GM12892 (cell line): Measurements from ENCODE around the gene FAM181B.

Experiments
- DNase-seq: peaks from one replicate; pipeline ENCODE4 v3.0.0; 2011; ENCODE audit not compliant: insufficient read length
- FAIRE-seq: peaks from 2 replicates; lab custom pipeline; 2011; peaks lifted over from hg19 to GRCh38; lab: Jason Lieb, UNC
- POLR2A ChIP-seq: IDR thresholded peaks from 2 replicates; pipeline ENCODE4 v1.6.1; 2011; ENCODE audit warnings: low read depth, low read length, control low read depth
- POLR2AphosphoS5 ChIP-seq: IDR thresholded peaks from 2 replicates; pipeline ENCODE4 v1.6.1; 2011; ENCODE audit warnings: low read depth, low read length, control low read depth
- TAF1 ChIP-seq: IDR thresholded peaks from 2 replicates; pipeline ENCODE4 v1.6.1; 2011; ENCODE audit warnings: low read depth, mild to moderate bottlenecking, control low read depth, low read length, borderline replicate concordance

The FAM181B gene

GRCh38 chr11:82724026-82724425 lies 9.6 kb downstream of the FAM181B start:
- no peak for TF ChIP-seq POLR2A
- no peak for TF ChIP-seq TAF1
- no peak for TF ChIP-seq POLR2AphosphoS5
- FAIRE-seq: no peak
- no peak for DNase-seq

GRCh38 chr11:82722231-82722630 lies 11.4 kb downstream of the FAM181B start:
- DNase-seq: no peak
- no peak for FAIRE-seq
- TF ChIP-seq POLR2A: no peak
- no peak for TF ChIP-seq POLR2AphosphoS5
- TF ChIP-seq TAF1: no peak

GRCh38 chr11:82720267-82721065 lies 13.2 kb downstream of the FAM181B start:
- DNase-seq: no peak
- FAIRE-seq: no peak
- TF ChIP-seq TAF1 (no peak), POLR2AphosphoS5 (no peak), POLR2A (no peak)

- FAIRE-seq: no peak
- no peak for TF ChIP-seq TAF1
- no peak for TF ChIP-seq POLR2AphosphoS5
- no peak for TF ChIP-seq POLR2A
- no peak for DNase-seq
Measured at GRCh38 chr11:82719361-82720105, 14.1 kb downstream of the FAM181B start.

- TF ChIP-seq POLR2AphosphoS5 (no peak), TAF1 (no peak), POLR2A (no peak)
- no peak for DNase-seq
- FAIRE-seq: no peak
Measured at GRCh38 chr11:82718821-82719220, 14.8 kb downstream of the FAM181B start.

GRCh38 chr11:82718307-82718706 lies 15.4 kb downstream of the FAM181B start:
- TF ChIP-seq POLR2A (no peak), TAF1 (no peak), POLR2AphosphoS5 (no peak)
- DNase-seq: no peak
- peak; percentile 30 for FAIRE-seq

- no peak for FAIRE-seq
- DNase-seq: no peak
- TF ChIP-seq TAF1 (no peak), POLR2AphosphoS5 (no peak), POLR2A (no peak)
Measured at GRCh38 chr11:82714346-82715174, 19.1 kb downstream of the FAM181B start.

- DNase-seq (no peak), FAIRE-seq (no peak)
- TF ChIP-seq POLR2AphosphoS5: no peak
- no peak for TF ChIP-seq POLR2A
- TF ChIP-seq TAF1: no peak
Measured at GRCh38 chr11:82711648-82712047, 22.0 kb downstream of the FAM181B start.

- FAIRE-seq (peak; percentile 51), DNase-seq (no peak)
- no peak for TF ChIP-seq TAF1
- TF ChIP-seq POLR2A: no peak
- no peak for TF ChIP-seq POLR2AphosphoS5
Measured at GRCh38 chr11:82703796-82704195, 29.9 kb downstream of the FAM181B start.

GRCh38 chr11:82703226-82703625 lies 30.4 kb downstream of the FAM181B start:
- no peak for DNase-seq
- TF ChIP-seq POLR2A (no peak), POLR2AphosphoS5 (no peak), TAF1 (no peak)
- no peak for FAIRE-seq

GRCh38 chr11:82701847-82702520 lies 31.7 kb downstream of the FAM181B start:
- no peak for TF ChIP-seq POLR2AphosphoS5
- TF ChIP-seq TAF1: no peak
- no peak for TF ChIP-seq POLR2A
- peak; percentile 17 for FAIRE-seq

More at GRCh38 chr11:82701847-82702520, 31.7 kb downstream of the FAM181B start:
- DNase-seq: no peak
